Astrocyte of the spinal cord (primary cell): ENCODE data around the gene CREB3.

Experiments
- DNase-seq: peaks from one replicate; pipeline ENCODE4 v3.0.0; 2011; ENCODE audit warnings: low read depth, low spot score
- H3K4me3 ChIP-seq: 2 replicates; pipeline ENCODE4 v1.5.1; 2011; ENCODE audit warnings: low read depth, mild to moderate bottlenecking, low read length, moderate library complexity
- in situ Hi-C: cut with HindIII; loops from 2 replicates; pipeline ENCODE4 v1.10.0; 2017; ENCODE audit warnings: low sequenced_read_pairs
- TF ChIP-seq, protein P1 (sequence below): IDR thresholded peaks from 2 replicates; pipeline ENCODE4 v1.5.1; 2012; ENCODE audit warnings: low read depth, mild to moderate bottlenecking, low read length, inconsistent platforms

Gene CREB3

DNA sequence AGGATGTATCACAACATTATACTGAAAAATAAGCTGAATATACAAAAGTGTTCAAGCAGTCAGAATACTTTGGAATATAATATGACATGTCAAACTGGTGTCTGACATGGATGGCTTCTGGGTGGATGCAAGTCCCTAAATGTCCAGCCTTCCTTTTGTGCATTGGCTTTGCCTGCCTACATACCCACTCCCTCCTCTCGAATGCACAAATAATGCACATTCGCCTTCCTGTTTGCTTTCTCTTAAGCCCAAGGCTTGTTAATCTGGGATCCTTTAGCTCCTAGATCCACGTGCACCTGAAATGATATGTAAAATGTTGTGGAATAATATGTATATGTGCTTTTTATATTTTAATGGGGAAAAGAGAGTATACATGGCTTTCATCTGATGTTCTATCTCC lies 46.0 kb downstream of the CREB3 start:
- no peak for DNase-seq
- TF ChIP-seq, protein P1, sequence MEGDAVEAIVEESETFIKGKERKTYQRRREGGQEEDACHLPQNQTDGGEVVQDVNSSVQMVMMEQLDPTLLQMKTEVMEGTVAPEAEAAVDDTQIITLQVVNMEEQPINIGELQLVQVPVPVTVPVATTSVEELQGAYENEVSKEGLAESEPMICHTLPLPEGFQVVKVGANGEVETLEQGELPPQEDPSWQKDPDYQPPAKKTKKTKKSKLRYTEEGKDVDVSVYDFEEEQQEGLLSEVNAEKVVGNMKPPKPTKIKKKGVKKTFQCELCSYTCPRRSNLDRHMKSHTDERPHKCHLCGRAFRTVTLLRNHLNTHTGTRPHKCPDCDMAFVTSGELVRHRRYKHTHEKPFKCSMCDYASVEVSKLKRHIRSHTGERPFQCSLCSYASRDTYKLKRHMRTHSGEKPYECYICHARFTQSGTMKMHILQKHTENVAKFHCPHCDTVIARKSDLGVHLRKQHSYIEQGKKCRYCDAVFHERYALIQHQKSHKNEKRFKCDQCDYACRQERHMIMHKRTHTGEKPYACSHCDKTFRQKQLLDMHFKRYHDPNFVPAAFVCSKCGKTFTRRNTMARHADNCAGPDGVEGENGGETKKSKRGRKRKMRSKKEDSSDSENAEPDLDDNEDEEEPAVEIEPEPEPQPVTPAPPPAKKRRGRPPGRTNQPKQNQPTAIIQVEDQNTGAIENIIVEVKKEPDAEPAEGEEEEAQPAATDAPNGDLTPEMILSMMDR, result no peak
- no peak overlapping the region for H3K4me3 ChIP-seq
- in situ Hi-C loops, result no loop called here

DNA sequence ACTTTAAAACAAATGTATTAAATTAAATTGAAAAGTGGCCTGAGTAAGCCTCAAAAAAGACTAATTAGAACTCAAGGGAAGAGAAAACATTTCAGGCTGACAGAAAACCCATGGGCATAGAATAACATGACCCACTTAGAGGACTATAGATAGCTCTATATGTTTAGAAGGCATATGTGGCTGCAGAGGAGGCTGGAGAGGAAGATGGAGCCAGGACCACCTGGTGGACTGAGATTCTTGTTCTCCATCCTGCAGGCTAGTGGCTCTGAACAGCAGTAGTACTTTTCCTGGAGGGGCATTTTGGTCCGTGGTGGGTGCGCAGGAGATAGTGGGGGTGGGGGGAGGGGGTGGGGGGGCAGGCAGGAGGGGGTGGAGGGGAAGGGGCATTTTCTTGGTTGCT lies 48.6 kb downstream of the CREB3 start:
- no peak for DNase-seq
- in situ Hi-C loops, result no loop called here
- TF ChIP-seq, protein P1, result no peak
- no peak overlapping the region for H3K4me3 ChIP-seq

DNA sequence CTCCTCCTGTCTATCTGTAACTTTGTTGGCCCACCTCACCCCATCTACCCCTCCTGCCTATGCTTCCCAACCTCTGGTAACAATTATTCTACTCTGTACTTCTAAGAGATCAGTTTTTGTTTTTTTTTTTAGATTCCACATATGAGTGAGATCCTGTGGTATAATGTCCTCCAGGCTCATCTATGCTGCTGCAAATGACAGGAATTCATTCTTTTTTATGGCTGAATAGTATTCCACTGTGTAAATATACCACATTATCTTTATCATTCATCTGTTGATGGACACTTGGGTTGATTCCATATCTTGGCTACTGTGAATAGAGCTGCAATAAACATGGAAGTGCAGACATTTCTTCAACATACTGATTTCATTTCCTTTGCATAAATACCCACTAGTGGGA lies 51.0 kb downstream of the CREB3 start:
- no peak overlapping the region for H3K4me3 ChIP-seq
- no peak for DNase-seq
- TF ChIP-seq, protein P1, result no peak
- in situ Hi-C loops, result no loop called here
